Uterus (tissue), 4 donors: Measurements from ENCODE around the gene KRT85. TPM values are rescaled to one million over a fixed set of nuclear protein-coding genes. Genes with fewer than 3 reads are reported as not detected.
A peak's percentile ranks its signal among the peaks of the same experiment; 100 is the strongest.

Source experiments
- DNase-seq, 2 donors: peaks; one replicate each; pipeline ENCODE4 v3.0.0-alpha.2; 2019 to 2020
- H3K27ac ChIP-seq, 2 donors: fragments of 200-600 bp; sonication (generic); 1 replicate in 1 of 2; 2 replicates in 1 of 2; pipeline ENCODE4 v1.5.1; 2016 to 2018
- H3K27me3 ChIP-seq, 2 donors: fragments of 200-600 bp; sonication (generic); one replicate each; pipeline ENCODE4 v1.5.1; 2018 to 2019; ENCODE audit warnings: control low read depth in 1 of 2
- H3K36me3 ChIP-seq, 2 donors: fragments of 200-600 bp; sonication (generic); one replicate each; pipeline ENCODE4 v1.5.1; 2019; ENCODE audit warnings: control low read depth in 1 of 2
- H3K4me1 ChIP-seq, 2 donors: fragments of 200-600 bp; sonication (generic); one replicate each; pipeline ENCODE4 v1.5.1; 2018 to 2019; ENCODE audit warnings: control low read depth in 1 of 2
- H3K4me3 ChIP-seq, 2 donors: fragments of 200-600 bp; sonication (generic); 1 replicate in 1 of 2; 2 replicates in 1 of 2; pipeline ENCODE4 v1.5.1; 2018 to 2019; ENCODE audit warnings: mild to moderate bottlenecking in 1 of 2
- H3K9me3 ChIP-seq, 2 donors: fragments of 200-600 bp; sonication (generic); one replicate each; pipeline ENCODE4 v1.5.1; 2019; ENCODE audit warnings: control low read depth in 1 of 2
- CTCF ChIP-seq, 4 experiments: fragments of 200-600 bp in 2 of 4; fragments of 450-650 bp in 2 of 4; sonication (generic) in 2 of 4; IDR thresholded peaks; one replicate each; pipeline ENCODE4 v1.5.1; 2016 to 2019; ENCODE audit warnings: antibody characterized with exemption in 4 of 4, mild to moderate bottlenecking in 2 of 4, moderate library complexity in 1 of 4
- POLR2A ChIP-seq, 2 donors: fragments of 450-650 bp; IDR thresholded peaks; one replicate each; pipeline ENCODE4 v1.6.1; 2016; ENCODE audit warnings: antibody characterized with exemption in 2 of 2, mild to moderate bottlenecking in 1 of 2, moderate library complexity in 1 of 2
- intact Hi-C: fragments of 100-400 bp; cut with DNase I; formaldehyde crosslinking; loops from one replicate; pipeline ENCODE4 v1.15.1; 2023; ENCODE audit warnings: low total_unique reads
- total RNA-seq, 4 donors: library from RNA; depleted of rRNA in 3 of 4; stranded (reverse); fragments of >200 nt in 3 of 4; gene quantifications; one replicate each; pipeline versions ENCODE4 v1.1.0 to v1.2.4, GENCODE V29; 2014 to 2023
- donor health status: DM: yes; HTN: yes; CAD: no.

The KRT85 gene
- total RNA-seq, 4 donors from 2014 or later = 0.76 TPM; not detected in 3

- peak; percentile 58 to 62 for DNase-seq
- intact Hi-C loops = no loop called here
- Histone ChIP-seq H3K27me3 (no peaks in the 10 kb centered on the region), H3K4me3 (no peak overlapping the region), H3K36me3 (no peaks in the 10 kb centered on the region), H3K9me3 (no peaks in the 10 kb centered on the region), H3K4me1 (no peaks in the 10 kb centered on the region), H3K27ac (no peak overlapping the region)
- TF ChIP-seq CTCF (IDR thresholded peaks at IDR 0.05) (no peak), POLR2A (IDR thresholded peaks at IDR 0.05) (no peak)
Observed at GRCh38 chr12:52395761-52396434, 28.6 kb upstream of the KRT85 start.

GRCh38 chr12:52394836-52395405 is 27.6 kb upstream of the KRT85 start:
- Histone ChIP-seq H3K4me1 (no peaks in the 10 kb centered on the region), H3K36me3 (no peaks in the 10 kb centered on the region), H3K9me3 (no peaks in the 10 kb centered on the region), H3K27me3 (no peaks in the 10 kb centered on the region), H3K27ac (no peak overlapping the region), H3K4me3 (no peak overlapping the region)
- intact Hi-C loops = no loop called here
- DNase-seq = no peak
- TF ChIP-seq POLR2A (IDR thresholded peaks at IDR 0.05) (no peak), CTCF (IDR thresholded peaks at IDR 0.05) (no peak)

- Histone ChIP-seq H3K36me3 (no peaks in the 10 kb centered on the region), H3K4me3 (no peak overlapping the region), H3K9me3 (no peaks in the 10 kb centered on the region), H3K4me1 (no peaks in the 10 kb centered on the region), H3K27me3 (no peaks in the 10 kb centered on the region), H3K27ac (no peak overlapping the region)
- intact Hi-C loops = no loop called here
- TF ChIP-seq POLR2A (IDR thresholded peaks at IDR 0.05) (no peak), CTCF (IDR thresholded peaks at IDR 0.05) (no peak)
- no peak for DNase-seq
Observed at GRCh38 chr12:52392465-52393007, 25.3 kb upstream of the KRT85 start.

- Histone ChIP-seq H3K4me1 (no peaks in the 10 kb centered on the region), H3K27me3 (no peaks in the 10 kb centered on the region), H3K36me3 (no peaks in the 10 kb centered on the region), H3K27ac (no peak overlapping the region), H3K9me3 (no peaks in the 10 kb centered on the region), H3K4me3 (no peak overlapping the region)
- DNase-seq = peak in 1 of 2 donors; percentile 35
- intact Hi-C loops = no loop called here
- TF ChIP-seq POLR2A (IDR thresholded peaks at IDR 0.05) = no peak
- TF ChIP-seq CTCF (IDR thresholded peaks at IDR 0.05) = no peak
Observed at GRCh38 chr12:52391618-52392002, 24.3 kb upstream of the KRT85 start.
